NCI-H345 treated with DMSO at 0.1 percent for 48 hours (cell line): ENCODE data around the gene MUCL3.
A peak's percentile ranks its signal among the peaks of the same experiment; 100 is the strongest.
"Not testable (repeated sequence)": the region's sequence is repeated elsewhere in the genome, so short reads cannot be mapped to it uniquely, and the experiment has no call there.

Source experiments
- DNase-seq: peaks from one replicate; lab custom pipeline; 2025; ENCODE audit not compliant: unreplicated experiment; lab: John Stamatoyannopoulos, UW

MUCL3 gene

GRCh38 chr6:30940361-30940986 is at the start of gene MUCL3:
TSS of gene MUCL3 (plus strand) at chr6:30940973. CDS start at chr6:30941000, 27 bp downstream.
- DNase-seq, result no peak

- DNase-seq, result no peak
Measured at GRCh38 chr6:30891450-30891723, 49.4 kb upstream of the MUCL3 start.

GRCh38 chr6:30891816-30892538 is 48.8 kb upstream of the MUCL3 start:
- no peak for DNase-seq

GRCh38 chr6:30893001-30893591 is 47.7 kb upstream of the MUCL3 start:
- no peak for DNase-seq

- no peak for DNase-seq
Measured at GRCh38 chr6:30893666-30894065, 47.1 kb upstream of the MUCL3 start.

- no peak for DNase-seq
Measured at GRCh38 chr6:30894381-30894780, 46.4 kb upstream of the MUCL3 start.

- no peak for DNase-seq
Measured at GRCh38 chr6:30894935-30895334, 45.8 kb upstream of the MUCL3 start.

- DNase-seq, result no peak
Measured at GRCh38 chr6:30895343-30895742, 45.4 kb upstream of the MUCL3 start.

GRCh38 chr6:30896541-30896940 is 44.2 kb upstream of the MUCL3 start:
- DNase-seq, result no peak

GRCh38 chr6:30897882-30898281 is 42.9 kb upstream of the MUCL3 start:
- DNase-seq, result no peak

- DNase-seq, result no peak
Measured at GRCh38 chr6:30898750-30899360, 41.9 kb upstream of the MUCL3 start.

- no peak for DNase-seq
Measured at GRCh38 chr6:30900863-30901417, 39.8 kb upstream of the MUCL3 start.

- DNase-seq, result no peak
Measured at GRCh38 chr6:30901436-30901835, 39.3 kb upstream of the MUCL3 start.

- not testable (repeated sequence) for DNase-seq
Measured at GRCh38 chr6:30902196-30902595, 38.6 kb upstream of the MUCL3 start.

GRCh38 chr6:30902709-30903108 is 38.1 kb upstream of the MUCL3 start:
- DNase-seq, result no peak

- DNase-seq, result no peak
Measured at GRCh38 chr6:30903236-30903635, 37.5 kb upstream of the MUCL3 start.

GRCh38 chr6:30907290-30907757 is 33.4 kb upstream of the MUCL3 start:
- not testable (repeated sequence) for DNase-seq

GRCh38 chr6:30907758-30908591 is 32.8 kb upstream of the MUCL3 start, which contains the start of gene GTF2H4:
TSS of gene GTF2H4 (plus strand) at chr6:30908207.
- DNase-seq, result peak; percentile 96

- no peak for DNase-seq
Measured at GRCh38 chr6:30908700-30909099, 32.1 kb upstream of the MUCL3 start.

GRCh38 chr6:30910473-30910872 is 30.3 kb upstream of the MUCL3 start:
- DNase-seq, result not testable (repeated sequence)
